Peyer's patch (tissue), 4 donors: ENCODE measurements around the gene TSPAN16.

Experiments
- CTCF ChIP-seq, 6 experiments: fragments of 450-650 bp in 4 of 6; fragments of 200-600 bp in 2 of 6; sonication (generic) in 1 of 6; IDR thresholded peaks; one replicate each; pipeline ENCODE4 v1.5.1; 2017 to 2019; ENCODE audit warnings: antibody characterized with exemption in 6 of 6, mild to moderate bottlenecking in 3 of 6, moderate library complexity in 1 of 6
- POLR2A ChIP-seq, 2 donors: fragments of 450-650 bp; IDR thresholded peaks; one replicate each; pipeline ENCODE4 v1.5.1; 2017; ENCODE audit warnings: antibody characterized with exemption in 2 of 2, mild to moderate bottlenecking in 2 of 2, moderate library complexity in 2 of 2

DNA sequence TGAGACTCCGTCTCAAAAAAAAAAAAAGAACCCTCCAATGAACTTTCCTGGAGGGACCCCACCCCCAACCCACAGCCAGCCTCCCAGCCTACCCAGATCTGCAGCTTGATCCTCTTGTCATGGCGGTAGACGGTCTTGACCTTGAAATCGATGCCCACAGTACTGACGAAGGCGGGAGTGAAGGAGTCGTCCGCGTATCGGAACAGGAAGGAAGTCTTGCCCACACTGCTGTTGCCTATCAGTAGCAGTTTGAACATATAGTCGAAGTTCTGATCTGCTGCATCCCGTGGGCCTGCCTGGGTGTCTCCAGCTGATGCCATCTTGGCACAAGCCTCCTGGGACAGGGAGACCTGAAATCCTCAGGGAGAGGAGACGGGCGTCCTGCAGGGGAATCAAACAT is 41.1 kb downstream of the TSPAN16 start:
- TF ChIP-seq CTCF (IDR thresholded peaks at IDR 0.05) (no peak), POLR2A (IDR thresholded peaks at IDR 0.05) (no peak)
